PFSK-1 (cell line): ENCODE measurements around the gene DTX4.

ENCODE experiments used
- FOXP2 ChIP-seq: optimal IDR thresholded peaks from 2 replicates; pipeline ENCODE3; 2011; ENCODE audit warnings: borderline replicate concordance, control low read depth, inconsistent platforms; ENCODE audit not compliant: insufficient read depth; ENCODE audit errors: extremely low read length, extremely low read depth
- POLR2AphosphoS5 ChIP-seq: IDR thresholded peaks from 2 replicates; pipeline ENCODE4 v1.6.1; 2012; ENCODE audit warnings: low read depth, mild to moderate bottlenecking, control low read depth, low read length, moderate library complexity
- REST ChIP-seq, 2 experiments: IDR thresholded peaks; 2 replicates each; pipeline versions ENCODE4 v1.6.1 to v1.8.0; 2011 to 2012; ENCODE audit warnings: low read depth in 2 of 2, low read length in 2 of 2, control low read depth in 1 of 2, inconsistent platforms in 1 of 2, mild to moderate bottlenecking in 1 of 2, moderate library complexity in 1 of 2; ENCODE audit not compliant: insufficient read depth in 1 of 2
- SIN3A ChIP-seq: IDR thresholded peaks from 2 replicates; pipeline ENCODE4 v1.6.1; 2012; ENCODE audit warnings: mild to moderate bottlenecking, low read length, moderate library complexity, borderline replicate concordance; ENCODE audit not compliant: insufficient read depth
- TAF1 ChIP-seq: IDR thresholded peaks from 2 replicates; pipeline ENCODE4 v1.6.1; 2012; ENCODE audit warnings: low read length, control low read depth, borderline replicate concordance; ENCODE audit not compliant: insufficient read depth

DTX4 gene

DNA sequence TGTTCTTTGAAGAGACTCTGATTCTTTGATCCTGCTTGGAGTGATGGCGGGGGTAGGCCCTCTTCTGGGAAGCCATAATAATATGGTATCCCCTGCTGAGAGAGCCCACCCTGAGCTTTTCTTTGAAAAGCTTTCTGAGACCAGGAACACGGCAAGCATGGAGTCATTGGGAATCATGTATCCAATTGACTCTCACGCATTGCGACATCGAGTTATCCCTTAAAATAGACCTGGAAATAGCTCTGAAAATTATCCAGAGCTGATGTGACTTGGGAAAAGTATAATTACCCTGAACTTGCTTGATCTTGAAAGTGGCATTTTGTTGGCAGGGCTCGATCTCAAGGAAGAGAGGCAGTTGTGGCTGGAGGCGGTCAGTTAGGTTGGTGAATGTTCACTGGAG lies 77.6 kb downstream of the DTX4 start:
- TF ChIP-seq FOXP2 (no peak), TAF1 (no peak), REST (IDR thresholded peaks at IDR 0.05; ENCODE audit: insufficient read depth in 1 of 2, low read depth in 2 of 2, low read length in 2 of 2) (no peak), POLR2AphosphoS5 (no peak), SIN3A (no peak)

GRCh38 chr11:59253001-59253400 lies 81.1 kb downstream of the DTX4 start:
- TF ChIP-seq POLR2AphosphoS5 (no peak), TAF1 (no peak), FOXP2 (no peak), SIN3A (no peak)

- no peak for TF ChIP-seq REST (IDR thresholded peaks at IDR 0.05; ENCODE audit: insufficient read depth in 1 of 2, low read depth in 2 of 2, low read length in 2 of 2)
- TF ChIP-seq POLR2AphosphoS5: no peak
- TF ChIP-seq FOXP2: no peak
- TF ChIP-seq TAF1: no peak
- no peak for TF ChIP-seq SIN3A
These were observed 82.4 kb downstream of the DTX4 start for GRCh38 chr11:59254286-59254685.

- TF ChIP-seq POLR2AphosphoS5 (no peak), SIN3A (no peak), TAF1 (no peak), FOXP2 (no peak), REST (IDR thresholded peaks at IDR 0.05; ENCODE audit: insufficient read depth in 1 of 2, low read depth in 2 of 2, low read length in 2 of 2) (no peak)
These were observed 83.3 kb downstream of the DTX4 start for GRCh38 chr11:59255281-59255680.
